CD14-positive monocyte (primary cell): ENCODE data around the gene RAB5A. TPM values are rescaled to one million over a fixed set of nuclear protein-coding genes. Genes with fewer than 3 reads are reported as not detected.
"Not testable (repeated sequence)": the region's sequence is repeated elsewhere in the genome, so short reads cannot be mapped to it uniquely, and the experiment has no call there.

Experiments used
- DNase-seq, 3 donors: peaks; one replicate each; pipeline ENCODE4 v3.0.0-alpha.2; 2011 to 2022
- H2AFZ ChIP-seq: 2 replicates; pipeline ENCODE4 v1.6.0; 2012; ENCODE audit warnings: mild to moderate bottlenecking, low read depth, low read length, inconsistent platforms; ENCODE audit not compliant: insufficient read depth, poor library complexity, severe bottlenecking
- H3K27ac ChIP-seq, 2 donors: 1 replicate in 1 of 2; 2 replicates in 1 of 2; pipeline ENCODE4 v1.5.1; 2012 to 2013; ENCODE audit warnings: low read length in 2 of 2, control low read depth in 1 of 2, inconsistent platforms in 1 of 2, low read depth in 1 of 2, mild to moderate bottlenecking in 1 of 2
- H3K27me3 ChIP-seq, 2 donors: one replicate each; pipeline versions ENCODE4 v1.6.0 to v1.6.1; 2011 to 2013; ENCODE audit warnings: low read length in 2 of 2; ENCODE audit not compliant: control insufficient read depth in 2 of 2, insufficient read depth in 2 of 2
- H3K36me3 ChIP-seq, 2 donors: replicated peaks in 1 of 2; 1 replicate in 1 of 2; 2 replicates in 1 of 2; pipeline versions ENCODE4 v1.5.1 to v1.6.1; 2012 to 2013; ENCODE audit warnings: low read length in 2 of 2, control low read depth in 1 of 2, inconsistent platforms in 1 of 2, mild to moderate bottlenecking in 1 of 2; ENCODE audit not compliant: insufficient read depth in 2 of 2, control insufficient read depth in 1 of 2
- H3K4me1 ChIP-seq, 2 donors: 1 replicate in 1 of 2; 2 replicates in 1 of 2; pipeline versions ENCODE4 v1.5.1 to v1.6.1; 2012 to 2013; ENCODE audit warnings: low read length in 2 of 2, control low read depth in 1 of 2, inconsistent platforms in 1 of 2, mild to moderate bottlenecking in 1 of 2, moderate library complexity in 1 of 2; ENCODE audit not compliant: insufficient read depth in 2 of 2, control insufficient read depth in 1 of 2
- H3K4me2 ChIP-seq: replicated peaks from 2 replicates; pipeline ENCODE3; 2012; ENCODE audit warnings: low read length, moderate library complexity, mild to moderate bottlenecking; ENCODE audit not compliant: poor library complexity, severe bottlenecking; ENCODE audit errors: extremely low read depth
- H3K4me3 ChIP-seq, 3 experiments: fragments of 200-600 bp in 1 of 3; sonication (generic) in 1 of 3; replicated peaks in 1 of 3; 1 replicate in 2 of 3; 2 replicates in 1 of 3; pipeline ENCODE4 v1.5.1; 2011 to 2013; ENCODE audit warnings: low read length in 3 of 3, mild to moderate bottlenecking in 3 of 3, control low read depth in 2 of 3, low read depth in 2 of 3, inconsistent platforms in 1 of 3, moderate library complexity in 1 of 3
- H3K79me2 ChIP-seq: 2 replicates; pipeline ENCODE4 v1.6.0; 2012; ENCODE audit warnings: mild to moderate bottlenecking, control low read depth, inconsistent platforms, low read length, moderate library complexity; ENCODE audit not compliant: insufficient read depth
- H3K9ac ChIP-seq: 2 replicates; pipeline ENCODE4 v1.6.0; 2017; ENCODE audit warnings: low read length, mild to moderate bottlenecking; ENCODE audit not compliant: insufficient read depth, poor library complexity, severe bottlenecking
- H3K9me3 ChIP-seq, 2 donors: replicated peaks in 1 of 2; 1 replicate in 1 of 2; 2 replicates in 1 of 2; pipeline versions ENCODE4 v1.5.1 to v1.6.1; 2012 to 2013; ENCODE audit warnings: low read length in 2 of 2, control low read depth in 1 of 2; ENCODE audit not compliant: control insufficient read depth in 1 of 2, insufficient read depth in 1 of 2
- H4K20me1 ChIP-seq: 2 replicates; pipeline ENCODE4 v1.6.0; 2012; ENCODE audit warnings: mild to moderate bottlenecking, low read length, control low read depth, moderate library complexity; ENCODE audit not compliant: insufficient read depth
- H3K27ac Mint-ChIP-seq, 7 donors: one replicate each; pipeline ENCODE4 v1.8.0; 2020; ENCODE audit warnings: mild to moderate bottlenecking in 7 of 7, mixed read lengths in 7 of 7, moderate library complexity in 6 of 7, inconsistent platforms in 2 of 7
- H3K27me3 Mint-ChIP-seq, 3 donors: one replicate each; pipeline ENCODE4 v1.8.0; 2021 to 2022; ENCODE audit warnings: low read depth in 3 of 3, mild to moderate bottlenecking in 3 of 3, mixed read lengths in 3 of 3, moderate library complexity in 3 of 3, inconsistent platforms in 1 of 3
- H3K36me3 Mint-ChIP-seq, 2 donors: one replicate each; pipeline ENCODE4 v1.8.0; 2020; ENCODE audit warnings: mixed read lengths in 2 of 2, inconsistent platforms in 1 of 2, mild to moderate bottlenecking in 1 of 2
- H3K4me1 Mint-ChIP-seq: one replicate; pipeline ENCODE4 v1.8.0; 2020; ENCODE audit warnings: mild to moderate bottlenecking, mixed read lengths
- H3K4me3 Mint-ChIP-seq, 2 donors: one replicate each; pipeline ENCODE4 v1.8.0; 2020; ENCODE audit warnings: mild to moderate bottlenecking in 2 of 2, mixed read lengths in 2 of 2, moderate library complexity in 1 of 2
- H3K9me3 Mint-ChIP-seq, 7 donors: one replicate each; pipeline ENCODE4 v1.8.0; 2020 to 2022; ENCODE audit warnings: mixed read lengths in 7 of 7, mild to moderate bottlenecking in 6 of 7, moderate library complexity in 6 of 7, inconsistent platforms in 2 of 7
- WGBS: methylation state at CpG from one replicate; pipeline ENCODE4 v1.1.5; 2013; ENCODE audit warnings: missing lambda C conversion rate; ENCODE audit not compliant: insufficient coverage; 5-methylcytosine and 5-hydroxymethylcytosine counted together
- intact Hi-C, 2 donors: fragments of 100-400 bp; cut with micrococcal nuclease; formaldehyde crosslinking; loops; one replicate each; pipeline versions ENCODE4 v1.15.0 to v1.15.1; 2023
- polyA plus RNA-seq, 3 donors: library from polyadenylated mRNA; depleted of rRNA in 1 of 3; unstranded in 2 of 3; stranded (reverse) in 1 of 3; fragments of 300-500 nt in 2 of 3; fragments of >200 nt in 1 of 3; fragmentation: Illumina TruSeq in 2 of 3; gene quantifications; 1 replicate in 2 of 3; 2 replicates in 1 of 3; pipeline ENCODE4 v1.2.3, GENCODE V29; 2012 to 2021
- TF ChIP-seq, protein P1 (sequence below): fragments of 200-600 bp; IDR thresholded peaks from one replicate; pipeline ENCODE4 v1.8.0; 2022; ENCODE audit warnings: antibody characterized with exemption, mild to moderate bottlenecking

Gene RAB5A
- polyA plus RNA-seq, 3 donors, result 25.7 to 60.2 (median 33.8) TPM

DNA sequence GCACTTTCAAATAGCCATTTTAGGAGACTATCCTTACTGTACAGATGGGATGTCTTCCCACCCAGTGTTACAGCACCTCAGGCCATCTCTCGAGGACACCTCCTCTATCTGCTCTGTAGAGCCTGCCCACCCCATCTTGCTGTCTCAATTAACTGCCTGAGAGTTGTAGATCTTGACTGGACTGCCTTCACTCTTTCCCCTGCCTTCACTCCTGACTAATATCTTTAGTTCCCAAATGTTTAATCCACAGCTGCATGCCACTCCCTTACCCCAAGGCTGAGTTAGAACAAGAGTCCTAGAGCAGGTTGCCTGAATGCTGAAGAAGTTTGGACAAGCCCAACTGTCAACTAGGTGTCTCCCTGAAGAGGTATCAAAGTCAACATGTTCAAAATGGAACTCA lies 66.5 kb downstream of the RAB5A start:
- Mint-ChIP-seq H3K4me3 (no peak overlapping the region), H3K36me3 (no peaks in the 10 kb centered on the region), H3K9me3 (peaks cover 0 to 2% (median 0%) of the 10 kb centered on the region in 7 donors), H3K27me3 (no peaks in the 10 kb centered on the region), H3K27ac (no peak overlapping the region), H3K4me1 (no peaks in the 10 kb centered on the region)
- H4K20me1 ChIP-seq, result no peaks in the 10 kb centered on the region
- H3K79me2 ChIP-seq, result no peaks in the 10 kb centered on the region
- no peaks in the 10 kb centered on the region for H3K4me1 ChIP-seq
- H3K9ac ChIP-seq, result no peak overlapping the region
- H3K27me3 ChIP-seq, result no peaks in the 10 kb centered on the region
- H3K4me3 ChIP-seq, result no peak overlapping the region
- WGBS, result 100% methylated on average over 1 of the region's 1 CpG
- H2AFZ ChIP-seq, result no peak overlapping the region
- no peak overlapping the region for H3K27ac ChIP-seq
- DNase-seq, result no peak
- no peaks in the 10 kb centered on the region for H3K36me3 ChIP-seq
- H3K4me2 ChIP-seq, result no peak overlapping the region
- intact Hi-C loops, result no loop called here
- H3K9me3 ChIP-seq, result no peaks in the 10 kb centered on the region
- TF ChIP-seq, protein P1, sequence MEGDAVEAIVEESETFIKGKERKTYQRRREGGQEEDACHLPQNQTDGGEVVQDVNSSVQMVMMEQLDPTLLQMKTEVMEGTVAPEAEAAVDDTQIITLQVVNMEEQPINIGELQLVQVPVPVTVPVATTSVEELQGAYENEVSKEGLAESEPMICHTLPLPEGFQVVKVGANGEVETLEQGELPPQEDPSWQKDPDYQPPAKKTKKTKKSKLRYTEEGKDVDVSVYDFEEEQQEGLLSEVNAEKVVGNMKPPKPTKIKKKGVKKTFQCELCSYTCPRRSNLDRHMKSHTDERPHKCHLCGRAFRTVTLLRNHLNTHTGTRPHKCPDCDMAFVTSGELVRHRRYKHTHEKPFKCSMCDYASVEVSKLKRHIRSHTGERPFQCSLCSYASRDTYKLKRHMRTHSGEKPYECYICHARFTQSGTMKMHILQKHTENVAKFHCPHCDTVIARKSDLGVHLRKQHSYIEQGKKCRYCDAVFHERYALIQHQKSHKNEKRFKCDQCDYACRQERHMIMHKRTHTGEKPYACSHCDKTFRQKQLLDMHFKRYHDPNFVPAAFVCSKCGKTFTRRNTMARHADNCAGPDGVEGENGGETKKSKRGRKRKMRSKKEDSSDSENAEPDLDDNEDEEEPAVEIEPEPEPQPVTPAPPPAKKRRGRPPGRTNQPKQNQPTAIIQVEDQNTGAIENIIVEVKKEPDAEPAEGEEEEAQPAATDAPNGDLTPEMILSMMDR, result no peak

DNA sequence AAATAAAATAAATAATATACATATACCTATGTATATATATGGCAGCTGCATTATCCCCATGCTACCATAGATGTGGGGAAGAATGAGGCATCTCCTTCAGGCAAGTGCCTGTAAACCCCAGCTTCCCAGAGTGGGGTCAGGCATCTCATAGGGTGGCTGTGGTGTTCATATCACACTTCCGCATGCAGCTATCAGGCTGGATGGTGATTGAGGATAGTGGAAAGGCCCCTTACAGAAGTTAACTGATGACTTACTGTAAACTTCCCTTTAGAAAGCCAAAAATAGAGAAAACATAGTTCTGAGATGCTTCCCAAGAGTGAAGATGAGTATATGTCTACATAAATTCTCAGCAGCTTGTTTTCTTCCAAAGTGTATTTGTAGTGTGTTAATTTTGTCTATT lies 68.6 kb downstream of the RAB5A start:
- Mint-ChIP-seq H3K9me3 (peaks cover 0 to 2% (median 0%) of the 10 kb centered on the region in 7 donors), H3K4me1 (no peaks in the 10 kb centered on the region), H3K27me3 (no peaks in the 10 kb centered on the region), H3K4me3 (no peak overlapping the region), H3K27ac (no peak overlapping the region), H3K36me3 (no peaks in the 10 kb centered on the region)
- H3K27ac ChIP-seq, result no peak overlapping the region
- H3K9me3 ChIP-seq, result no peaks in the 10 kb centered on the region
- intact Hi-C loops, result no loop called here
- H3K36me3 ChIP-seq, result no peaks in the 10 kb centered on the region
- H3K79me2 ChIP-seq, result no peaks in the 10 kb centered on the region
- no peak overlapping the region for H2AFZ ChIP-seq
- no peak for DNase-seq
- TF ChIP-seq, protein P1, result no peak
- no peaks in the 10 kb centered on the region for H3K4me1 ChIP-seq
- H3K27me3 ChIP-seq, result no peaks in the 10 kb centered on the region
- H3K9ac ChIP-seq, result no peak overlapping the region
- no peak overlapping the region for H3K4me3 ChIP-seq
- no peak overlapping the region for H3K4me2 ChIP-seq
- no peaks in the 10 kb centered on the region for H4K20me1 ChIP-seq
- no CpG with 5 or more reads among the region's 1 CpG for WGBS

DNA sequence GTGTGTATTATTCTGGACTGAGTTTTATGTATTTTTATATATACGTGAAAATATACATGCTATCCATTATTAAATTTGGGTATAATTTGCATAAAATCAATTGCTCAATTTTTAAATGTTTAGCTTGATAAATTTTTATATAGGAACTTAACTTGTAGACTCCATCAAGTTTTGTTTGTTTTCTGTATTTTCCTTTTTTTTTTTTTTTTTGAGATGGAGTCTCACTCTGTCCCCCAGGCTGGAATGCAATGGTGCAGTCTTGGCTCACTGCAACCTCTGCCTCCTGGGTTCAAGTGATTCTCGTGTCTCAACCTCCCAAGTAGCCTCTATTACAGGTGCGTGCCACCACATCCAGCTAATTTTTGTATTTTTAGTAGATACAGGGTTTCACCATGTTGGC lies 69.2 kb downstream of the RAB5A start:
- WGBS, result no CpG with 5 or more reads among the region's 3 CpGs
- H3K4me3 Mint-ChIP-seq, H3K4me1 ChIP-seq, H3K27me3 Mint-ChIP-seq, H3K79me2 ChIP-seq, H3K9ac ChIP-seq, H3K27ac Mint-ChIP-seq, H3K4me2 ChIP-seq, H4K20me1 ChIP-seq, H3K9me3 Mint-ChIP-seq, DNase-seq, H3K4me1 Mint-ChIP-seq, H3K36me3 Mint-ChIP-seq, H2AFZ ChIP-seq, H3K27me3 ChIP-seq, H3K36me3 ChIP-seq, H3K9me3 ChIP-seq, intact Hi-C loops, H3K27ac ChIP-seq, H3K4me3 ChIP-seq: not testable (repeated sequence)
